ENCODE results near the gene XYLT1.
A peak's percentile ranks its signal among the peaks of the same experiment; 100 is the strongest.
"Not testable (repeated sequence)": the region's sequence is repeated elsewhere in the genome, so short reads cannot be mapped to it uniquely, and the experiment has no call there.

The XYLT1 gene

GRCh38 chr16:17316005-17316404, 154.8 kb downstream of the XYLT1 start:
- no peak for DNase-seq (ENCODE audit: extremely low read depth in 1 of 2, low read depth in 1 of 2)

- no peak for DNase-seq (ENCODE audit: extremely low read depth in 1 of 2, low read depth in 1 of 2)
These were observed 156.8 kb downstream of the XYLT1 start for GRCh38 chr16:17313793-17314547.

GRCh38 chr16:17313085-17313611, 157.6 kb downstream of the XYLT1 start:
- no peak for DNase-seq (ENCODE audit: extremely low read depth in 1 of 2, low read depth in 1 of 2)

GRCh38 chr16:17312094-17312710, 158.6 kb downstream of the XYLT1 start:
- no peak for DNase-seq (ENCODE audit: extremely low read depth in 1 of 2, low read depth in 1 of 2)

- no peak for DNase-seq (ENCODE audit: extremely low read depth in 1 of 2, low read depth in 1 of 2)
These were observed 159.2 kb downstream of the XYLT1 start for GRCh38 chr16:17311333-17312093.

GRCh38 chr16:17309510-17309909, 161.2 kb downstream of the XYLT1 start:
- no peak for DNase-seq (ENCODE audit: extremely low read depth in 1 of 2, low read depth in 1 of 2)

- DNase-seq (ENCODE audit: extremely low read depth in 1 of 2, low read depth in 1 of 2): no peak
These were observed 162.6 kb downstream of the XYLT1 start for GRCh38 chr16:17308186-17308585.

- no peak for DNase-seq (ENCODE audit: extremely low read depth in 1 of 2, low read depth in 1 of 2)
These were observed 163.3 kb downstream of the XYLT1 start for GRCh38 chr16:17307504-17307903.

GRCh38 chr16:17306745-17307144, 164.0 kb downstream of the XYLT1 start:
- no peak for DNase-seq (ENCODE audit: extremely low read depth in 1 of 2, low read depth in 1 of 2)

- DNase-seq (ENCODE audit: extremely low read depth in 1 of 2, low read depth in 1 of 2): not testable (repeated sequence)
These were observed 164.5 kb downstream of the XYLT1 start for GRCh38 chr16:17306211-17306610.

- peak; percentile 6 to 38 for DNase-seq (ENCODE audit: extremely low read depth in 1 of 2, low read depth in 1 of 2)
These were observed 165.1 kb downstream of the XYLT1 start for GRCh38 chr16:17305694-17306093.

GRCh38 chr16:17304491-17305119, 166.2 kb downstream of the XYLT1 start:
- DNase-seq (ENCODE audit: extremely low read depth in 1 of 2, low read depth in 1 of 2): no peak

GRCh38 chr16:17304106-17304490, 166.7 kb downstream of the XYLT1 start:
- no peak for DNase-seq (ENCODE audit: extremely low read depth in 1 of 2, low read depth in 1 of 2)

GRCh38 chr16:17303101-17303500, 167.7 kb downstream of the XYLT1 start:
- DNase-seq (ENCODE audit: extremely low read depth in 1 of 2, low read depth in 1 of 2): no peak

GRCh38 chr16:17302620-17303019, 168.1 kb downstream of the XYLT1 start:
- DNase-seq (ENCODE audit: extremely low read depth in 1 of 2, low read depth in 1 of 2): no peak

- DNase-seq (ENCODE audit: extremely low read depth in 1 of 2, low read depth in 1 of 2): no peak
These were observed 168.5 kb downstream of the XYLT1 start for GRCh38 chr16:17302214-17302613.

GRCh38 chr16:17301593-17302135, 169.1 kb downstream of the XYLT1 start:
- no peak for DNase-seq (ENCODE audit: extremely low read depth in 1 of 2, low read depth in 1 of 2)

- DNase-seq (ENCODE audit: extremely low read depth in 1 of 2, low read depth in 1 of 2): no peak
These were observed 169.6 kb downstream of the XYLT1 start for GRCh38 chr16:17301184-17301583.

GRCh38 chr16:17299790-17300189, 171.0 kb downstream of the XYLT1 start:
- no peak for DNase-seq (ENCODE audit: extremely low read depth in 1 of 2, low read depth in 1 of 2)

GRCh38 chr16:17298238-17298637, 172.5 kb downstream of the XYLT1 start:
- no peak for DNase-seq (ENCODE audit: extremely low read depth in 1 of 2, low read depth in 1 of 2)

GRCh38 chr16:17296431-17296830, 174.3 kb downstream of the XYLT1 start:
- no peak for DNase-seq (ENCODE audit: extremely low read depth in 1 of 2, low read depth in 1 of 2)

All from stimulated activated CD8-positive, alpha-beta memory T cell treated with anti-CD3 and anti-CD28 coated beads, Interleukin-7, amount 100 ng/mL, for 48 hours (primary cell).